NCI-H446 treated with DMSO at 0.1 percent for 48 hours (cell line): ENCODE measurements around the gene ADAMTS20.

ENCODE experiments used
- DNase-seq: peaks from one replicate; lab custom pipeline; 2025; lab: John Stamatoyannopoulos, UW

ADAMTS20 gene

DNA sequence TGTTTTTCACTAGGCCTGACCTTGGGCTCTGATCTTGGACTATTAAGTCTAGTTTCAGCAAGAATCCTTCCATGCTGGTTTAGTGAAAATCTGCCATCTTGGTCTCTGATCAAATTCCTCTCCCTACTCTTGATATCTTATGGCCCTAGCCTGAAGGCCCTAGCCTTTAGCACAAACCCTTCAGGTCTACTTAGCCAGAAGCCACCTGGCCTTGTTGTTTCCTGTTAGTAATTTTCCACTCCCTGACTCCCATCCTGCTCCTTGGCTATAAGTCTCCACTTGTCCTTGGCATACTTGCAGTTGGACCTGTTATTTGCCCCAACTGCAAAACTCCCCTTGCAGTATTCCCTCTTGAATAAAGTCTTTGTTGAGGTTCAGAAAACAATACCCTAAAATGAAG lies 241.4 kb downstream of the ADAMTS20 start:
- no peak for DNase-seq

DNA sequence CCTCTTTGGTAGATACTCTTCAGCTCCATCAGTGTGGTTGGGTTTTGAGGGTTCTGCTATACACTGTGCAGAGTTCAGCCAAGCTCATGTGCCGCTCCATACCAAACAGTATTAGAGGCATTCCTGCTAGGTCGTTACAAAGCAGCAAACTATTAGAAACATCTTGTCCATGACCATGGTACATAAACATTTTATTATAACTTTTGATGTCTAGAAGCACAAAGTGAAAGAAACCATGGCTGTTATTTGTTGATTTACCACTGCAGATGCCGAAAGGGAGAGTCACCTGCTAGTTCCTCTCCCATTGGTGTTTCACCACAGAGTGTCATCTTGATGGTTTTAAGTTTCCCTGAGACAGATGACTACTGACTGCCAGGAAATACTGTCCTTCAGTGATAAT lies 242.0 kb downstream of the ADAMTS20 start:
- DNase-seq = no peak

DNA sequence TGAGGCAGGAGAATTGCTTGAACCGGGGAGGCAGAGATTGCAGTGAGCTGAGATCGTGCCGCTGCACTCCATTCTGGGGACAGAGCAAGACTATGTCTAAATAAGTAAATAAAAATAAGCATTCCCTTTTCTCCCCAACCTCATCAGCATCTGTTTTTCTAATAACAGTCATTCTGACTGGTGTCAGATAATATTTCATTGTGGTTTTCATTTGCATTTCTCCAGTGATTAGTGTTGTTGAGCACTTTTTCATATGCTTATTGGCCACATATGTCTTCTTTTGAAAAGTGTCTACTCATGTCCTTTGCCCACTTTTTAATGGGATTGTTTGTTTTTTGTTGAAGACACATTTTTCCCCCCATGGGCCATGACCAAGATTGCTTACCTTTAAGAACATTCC lies 243.2 kb downstream of the ADAMTS20 start:
- no peak for DNase-seq

DNA sequence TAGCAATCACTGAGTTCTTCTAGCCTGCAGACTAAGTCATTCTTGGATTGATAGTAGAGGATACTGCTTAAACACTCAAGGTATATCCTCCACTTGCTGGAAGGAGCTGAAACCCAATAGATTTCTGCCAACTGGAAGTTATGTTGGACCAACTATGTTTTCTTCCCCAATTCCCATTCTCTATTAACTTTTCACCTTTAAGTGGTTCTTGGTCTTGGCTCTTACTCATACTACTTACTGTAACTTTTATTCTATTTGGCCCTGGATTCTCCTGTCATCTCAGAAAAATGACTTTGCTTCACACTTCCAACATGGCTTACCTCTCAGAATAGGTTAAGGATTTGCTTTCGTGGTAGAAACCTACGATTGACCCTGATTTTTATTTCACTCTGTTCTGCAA lies 244.9 kb downstream of the ADAMTS20 start:
- no peak for DNase-seq

DNA sequence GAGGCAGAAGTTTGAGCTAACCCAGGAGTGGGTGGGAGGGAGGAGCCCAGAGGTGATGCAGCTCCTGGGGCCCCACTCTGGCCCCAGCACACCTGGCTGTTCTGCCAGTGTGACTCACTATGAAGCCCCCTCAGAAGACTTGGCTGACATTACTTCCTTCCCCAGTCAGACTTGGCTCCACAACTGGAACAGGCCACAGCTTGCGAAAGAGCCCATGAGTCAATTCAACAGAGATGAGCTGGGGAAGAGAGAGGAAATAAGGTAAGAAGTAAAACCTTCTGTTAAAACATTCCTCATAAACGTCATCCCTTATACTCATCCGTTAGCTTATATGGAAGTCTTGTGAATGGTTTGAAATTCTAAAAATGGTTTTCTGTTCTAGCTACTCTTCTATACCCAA lies 245.9 kb downstream of the ADAMTS20 start:
- no peak for DNase-seq

DNA sequence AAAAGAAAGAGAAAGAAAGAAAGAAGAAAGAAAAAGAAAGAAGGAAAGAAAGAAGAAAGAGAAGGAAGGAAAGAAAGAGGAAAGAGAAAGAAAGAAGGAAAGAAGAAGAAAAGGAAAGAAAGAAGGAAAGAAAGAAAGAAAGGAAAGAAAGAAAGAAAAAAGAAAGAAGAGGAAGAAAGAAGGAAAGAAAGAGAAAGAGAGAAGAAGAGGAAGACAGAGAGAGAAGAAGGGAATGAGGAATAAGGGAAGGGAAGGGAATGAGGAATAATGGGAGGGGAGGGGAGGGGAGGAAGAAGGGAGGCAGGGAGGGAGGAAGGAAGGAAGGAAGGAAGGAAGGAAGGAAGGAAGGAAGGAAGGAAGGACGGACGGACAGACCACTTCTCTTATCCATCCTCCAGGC lies 246.9 kb downstream of the ADAMTS20 start:
- DNase-seq = no peak
